Measurements from ENCODE around the gene HBP1. TPM values are rescaled to one million over a fixed set of nuclear protein-coding genes. Genes with fewer than 3 reads are reported as not detected.

HBP1 gene
- total and polyA plus RNA-seq, 2 donors (not counting 1 experiment from before 2014, with no cell fraction given): 47.2 to 127 TPM

DNA sequence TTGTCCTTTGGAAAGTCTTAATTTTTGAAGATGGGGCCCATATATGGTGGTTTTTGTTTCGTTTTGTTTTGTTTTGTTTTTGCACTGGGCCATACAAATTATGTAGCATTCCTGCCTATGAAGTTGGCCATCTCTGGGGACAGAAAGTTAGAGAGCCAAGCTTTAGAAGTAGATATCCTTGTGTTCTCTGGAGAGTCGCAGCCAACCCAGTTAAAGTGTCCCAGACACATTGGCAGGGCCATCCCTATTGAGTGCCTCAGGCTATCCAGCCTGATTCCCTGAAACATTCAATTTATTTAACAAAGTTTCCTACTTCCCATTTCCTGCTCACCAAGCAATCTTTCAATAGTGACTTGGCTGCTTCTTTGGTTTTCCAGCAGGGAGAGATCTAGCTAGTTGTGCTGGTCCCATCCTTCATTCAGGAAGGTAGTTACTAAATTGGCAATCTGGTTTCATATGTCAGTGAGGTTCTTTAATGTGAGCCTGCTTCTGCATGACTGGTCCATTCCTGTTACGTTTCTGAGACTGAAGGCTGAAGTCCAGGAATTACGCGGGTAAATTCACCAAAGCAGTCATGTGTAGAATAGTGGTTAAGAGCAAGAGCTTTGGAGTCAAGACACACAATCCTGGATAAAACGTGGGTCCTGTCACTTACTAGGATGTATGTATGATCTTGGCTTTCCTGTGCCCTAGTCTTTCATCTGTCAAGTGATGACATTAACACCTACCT lies 49.3 kb upstream of the HBP1 start:
- H3K4me3 Mint-ChIP-seq: no peak overlapping the region
- 95% methylated on average over 5 of the region's 6 CpGs for WGBS (ENCODE audit: insufficient coverage)
- no peaks in the 10 kb centered on the region for H3K9me3 ChIP-seq (ENCODE audit: control extremely low read depth in 1 of 3, control insufficient read depth in 2 of 3, insufficient read depth in 1 of 3, low read length in 2 of 3)
- H2AFZ ChIP-seq (ENCODE audit: insufficient read depth, low read depth, low read length, poor library complexity, severe bottlenecking): no peak overlapping the region
- H3K27ac Mint-ChIP-seq: no peak overlapping the region
- no peaks in the 10 kb centered on the region for H3K4me1 ChIP-seq (ENCODE audit: control insufficient read depth in 2 of 2, insufficient read depth in 2 of 2, low read length in 2 of 2)
- H3K4me2 ChIP-seq (replicated peaks; ENCODE audit: low read depth, low read length, poor library complexity, severe bottlenecking): no peak overlapping the region
- no peak for ATAC-seq (ENCODE audit: low read depth)
- POLR2A ChIA-PET: no interaction called here
- CTCF ChIA-PET: interaction anchor here (1.3 kb wide), 1 partner anchor 31 kb away, joined by 7 read pairs; no protein-coding TSS in a partner anchor
- H3K27ac ChIP-seq (ENCODE audit: low read length in 2 of 2): no peak overlapping the region
- no peaks in the 10 kb centered on the region for H3K4me1 Mint-ChIP-seq
- TF ChIP-seq, protein P1, sequence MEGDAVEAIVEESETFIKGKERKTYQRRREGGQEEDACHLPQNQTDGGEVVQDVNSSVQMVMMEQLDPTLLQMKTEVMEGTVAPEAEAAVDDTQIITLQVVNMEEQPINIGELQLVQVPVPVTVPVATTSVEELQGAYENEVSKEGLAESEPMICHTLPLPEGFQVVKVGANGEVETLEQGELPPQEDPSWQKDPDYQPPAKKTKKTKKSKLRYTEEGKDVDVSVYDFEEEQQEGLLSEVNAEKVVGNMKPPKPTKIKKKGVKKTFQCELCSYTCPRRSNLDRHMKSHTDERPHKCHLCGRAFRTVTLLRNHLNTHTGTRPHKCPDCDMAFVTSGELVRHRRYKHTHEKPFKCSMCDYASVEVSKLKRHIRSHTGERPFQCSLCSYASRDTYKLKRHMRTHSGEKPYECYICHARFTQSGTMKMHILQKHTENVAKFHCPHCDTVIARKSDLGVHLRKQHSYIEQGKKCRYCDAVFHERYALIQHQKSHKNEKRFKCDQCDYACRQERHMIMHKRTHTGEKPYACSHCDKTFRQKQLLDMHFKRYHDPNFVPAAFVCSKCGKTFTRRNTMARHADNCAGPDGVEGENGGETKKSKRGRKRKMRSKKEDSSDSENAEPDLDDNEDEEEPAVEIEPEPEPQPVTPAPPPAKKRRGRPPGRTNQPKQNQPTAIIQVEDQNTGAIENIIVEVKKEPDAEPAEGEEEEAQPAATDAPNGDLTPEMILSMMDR (IDR thresholded peaks at IDR 0.05): no peak
- TF ChIP-seq EZH2 (IDR thresholded peaks at IDR 0.05; ENCODE audit: borderline replicate concordance, insufficient read depth, low read depth, low read length, poor library complexity, severe bottlenecking): no peak
- no peaks in the 10 kb centered on the region for H3K9me3 Mint-ChIP-seq (ENCODE audit: insufficient read depth)
- H3K9ac ChIP-seq (ENCODE audit: low read length): no peak overlapping the region
- DNase-seq: no peak
- H3K36me3 ChIP-seq (replicated peaks in 1 of 2; ENCODE audit: control extremely low read depth in 1 of 2, control insufficient read depth in 1 of 2, extremely low read depth in 1 of 2, insufficient read depth in 2 of 2, low read length in 1 of 2): no peaks in the 10 kb centered on the region
- no peaks in the 10 kb centered on the region for H3K27me3 Mint-ChIP-seq
- H4K20me1 ChIP-seq (ENCODE audit: control insufficient read depth, insufficient read depth, low read length, poor library complexity, severe bottlenecking): no peaks in the 10 kb centered on the region
- no peaks in the 10 kb centered on the region for H3K79me2 ChIP-seq (ENCODE audit: control insufficient read depth, insufficient read depth, low read length)
- intact Hi-C loops (cut with micrococcal nuclease): no loop called here
- H3K27me3 ChIP-seq (replicated peaks in 1 of 4; ENCODE audit: control extremely low read depth in 1 of 4, control insufficient read depth in 3 of 4, insufficient read depth in 4 of 4, low read length in 3 of 4): no peaks in the 10 kb centered on the region
- no peak overlapping the region for H3K4me3 ChIP-seq (ENCODE audit: control extremely low read depth in 1 of 5, extremely low read depth in 1 of 5, insufficient read depth in 1 of 5, low read depth in 2 of 5, low read length in 4 of 5)

DNA sequence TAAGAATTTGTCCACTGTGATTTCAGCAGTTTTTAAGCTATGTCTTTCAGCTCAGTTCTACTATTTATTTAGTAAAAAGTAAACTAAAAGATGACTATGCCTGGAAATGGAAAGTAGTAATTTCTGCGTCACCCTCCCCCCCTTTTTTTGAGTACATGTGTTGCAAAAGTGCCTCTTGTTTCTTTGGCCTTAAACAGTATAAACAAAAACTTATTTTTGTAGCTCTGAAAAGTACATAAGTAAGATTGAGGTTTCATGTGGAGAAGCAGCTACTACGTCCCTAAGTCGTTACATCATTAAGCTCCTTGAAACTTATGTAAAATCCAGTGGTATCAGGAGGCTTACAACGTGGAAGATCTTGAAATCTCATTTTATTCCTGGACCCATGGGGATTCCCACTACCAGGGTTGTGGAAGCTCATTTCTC lies 46.3 kb upstream of the HBP1 start:
- Mint-ChIP-seq H3K27ac (no peak overlapping the region), H3K9me3 (ENCODE audit: insufficient read depth) (no peaks in the 10 kb centered on the region), H3K27me3 (no peaks in the 10 kb centered on the region), H3K4me1 (peaks cover 13% of the 10 kb centered on the region), H3K4me3 (no peak overlapping the region)
- TF ChIP-seq EZH2 (IDR thresholded peaks at IDR 0.05; ENCODE audit: borderline replicate concordance, insufficient read depth, low read depth, low read length, poor library complexity, severe bottlenecking): no peak
- intact Hi-C loops (cut with micrococcal nuclease): no loop called here
- Histone ChIP-seq H3K36me3 (replicated peaks in 1 of 2; ENCODE audit: control extremely low read depth in 1 of 2, control insufficient read depth in 1 of 2, extremely low read depth in 1 of 2, insufficient read depth in 2 of 2, low read length in 1 of 2) (no peaks in the 10 kb centered on the region), H3K9ac (ENCODE audit: low read length) (no peak overlapping the region), H3K27ac (ENCODE audit: low read length in 2 of 2) (no peak overlapping the region), H3K79me2 (ENCODE audit: control insufficient read depth, insufficient read depth, low read length) (no peaks in the 10 kb centered on the region), H3K4me3 (ENCODE audit: control extremely low read depth in 1 of 5, extremely low read depth in 1 of 5, insufficient read depth in 1 of 5, low read depth in 2 of 5, low read length in 4 of 5) (no peak overlapping the region), H3K9me3 (ENCODE audit: control extremely low read depth in 1 of 3, control insufficient read depth in 2 of 3, insufficient read depth in 1 of 3, low read length in 2 of 3) (no peaks in the 10 kb centered on the region), H3K27me3 (replicated peaks in 1 of 4; ENCODE audit: control extremely low read depth in 1 of 4, control insufficient read depth in 3 of 4, insufficient read depth in 4 of 4, low read length in 3 of 4) (no peaks in the 10 kb centered on the region), H4K20me1 (ENCODE audit: control insufficient read depth, insufficient read depth, low read length, poor library complexity, severe bottlenecking) (no peaks in the 10 kb centered on the region), H3K4me2 (replicated peaks; ENCODE audit: low read depth, low read length, poor library complexity, severe bottlenecking) (no peak overlapping the region), H3K4me1 (ENCODE audit: control insufficient read depth in 2 of 2, insufficient read depth in 2 of 2, low read length in 2 of 2) (peaks cover 13 to 19% of the 10 kb centered on the region in 2 donors), H2AFZ (ENCODE audit: insufficient read depth, low read depth, low read length, poor library complexity, severe bottlenecking) (no peak overlapping the region)
- ChIA-PET POLR2A (no interaction called here), CTCF (interaction anchor here (0.7 kb wide), 1 partner anchor 27 kb away, joined by 3 read pairs; no protein-coding TSS in a partner anchor)
- WGBS (ENCODE audit: insufficient coverage): no CpG with 5 or more reads among the region's 4 CpGs
- DNase-seq (no peak), ATAC-seq (ENCODE audit: low read depth) (no peak)

Measured in B cell (primary cell).